H9 (cell line): ENCODE measurements around the gene TTC17. TPM values are rescaled to one million over a fixed set of nuclear protein-coding genes. Genes with fewer than 3 reads are reported as not detected.
A peak's percentile ranks its signal among the peaks of the same experiment; 100 is the strongest.

Source experiments
- DNase-seq: peaks from one replicate; pipeline ENCODE4 v3.0.0-alpha.2; 2017
- H2AFZ ChIP-seq: one replicate; pipeline ENCODE4 v1.6.1; 2013; ENCODE audit warnings: mild to moderate bottlenecking, low read length, control low read depth, moderate library complexity
- H2AK5ac ChIP-seq: 2 replicates; pipeline ENCODE4 v1.6.1; 2013; ENCODE audit warnings: low read length, control low read depth, mixed read lengths; ENCODE audit not compliant: insufficient read length
- H2BK120ac ChIP-seq: one replicate; pipeline ENCODE4 v1.6.1; 2013; ENCODE audit warnings: low read depth, mild to moderate bottlenecking, low read length, control low read depth, inconsistent platforms; ENCODE audit not compliant: poor library complexity, severe bottlenecking
- H2BK12ac ChIP-seq: 2 replicates; pipeline ENCODE4 v1.6.1; 2013; ENCODE audit warnings: low read length, control low read depth, mixed read lengths, low read depth; ENCODE audit not compliant: insufficient read length
- H2BK15ac ChIP-seq: 2 replicates; pipeline ENCODE4 v1.6.1; 2013; ENCODE audit warnings: low read depth, low read length, control low read depth
- H2BK20ac ChIP-seq: one replicate; pipeline ENCODE4 v1.6.1; 2013; ENCODE audit warnings: low read depth, mild to moderate bottlenecking, low read length, control low read depth, inconsistent platforms; ENCODE audit not compliant: poor library complexity, severe bottlenecking
- H2BK5ac ChIP-seq: 2 replicates; pipeline ENCODE4 v1.6.1; 2013; ENCODE audit warnings: low read length, control low read depth, mixed read lengths; ENCODE audit not compliant: insufficient read length
- H3K14ac ChIP-seq: 2 replicates; pipeline ENCODE4 v1.6.1; 2013; ENCODE audit warnings: low read length, control low read depth; ENCODE audit not compliant: insufficient read depth
- H3K18ac ChIP-seq: 2 replicates; pipeline ENCODE4 v1.6.1; 2013; ENCODE audit warnings: low read depth, mild to moderate bottlenecking, mixed read lengths, low read length, control low read depth; ENCODE audit not compliant: insufficient read length
- H3K23ac ChIP-seq: 2 replicates; pipeline ENCODE4 v1.6.1; 2013; ENCODE audit warnings: low read length, control low read depth, mixed read lengths, low read depth; ENCODE audit not compliant: insufficient read length
- H3K23me2 ChIP-seq: 2 replicates; pipeline ENCODE4 v1.6.1; 2013; ENCODE audit warnings: low read depth, mild to moderate bottlenecking, mixed read lengths, low read length, control low read depth; ENCODE audit not compliant: insufficient read length, poor library complexity, severe bottlenecking
- H3K27ac ChIP-seq: 2 replicates; pipeline ENCODE4 v1.5.1; 2013; ENCODE audit warnings: low read length, control low read depth, mixed read lengths, low read depth; ENCODE audit not compliant: insufficient read length
- H3K27me3 ChIP-seq: 2 replicates; pipeline ENCODE4 v1.6.1; 2013; ENCODE audit warnings: low read length, control low read depth, inconsistent platforms; ENCODE audit not compliant: insufficient read depth
- H3K4ac ChIP-seq: 2 replicates; pipeline ENCODE4 v1.6.1; 2013; ENCODE audit warnings: low read depth, mild to moderate bottlenecking, control low read depth, inconsistent platforms, low read length, moderate library complexity
- H3K4me1 ChIP-seq: 2 replicates; pipeline ENCODE4 v1.6.1; 2013; ENCODE audit warnings: low read length, control low read depth, inconsistent platforms; ENCODE audit not compliant: insufficient read depth
- H3K4me2 ChIP-seq: 2 replicates; pipeline ENCODE4 v1.6.1; 2013; ENCODE audit warnings: low read length, control low read depth, mixed read lengths; ENCODE audit not compliant: insufficient read length, insufficient read depth
- H3K56ac ChIP-seq: 2 replicates; pipeline ENCODE4 v1.6.1; 2013; ENCODE audit warnings: low read depth, mild to moderate bottlenecking, mixed read lengths, low read length, control low read depth; ENCODE audit not compliant: insufficient read length
- H3K79me1 ChIP-seq: 2 replicates; pipeline ENCODE4 v1.6.1; 2013; ENCODE audit warnings: low read depth, mild to moderate bottlenecking, moderate library complexity, low read length, control low read depth, inconsistent platforms; ENCODE audit not compliant: insufficient read depth, poor library complexity, severe bottlenecking
- H3K79me2 ChIP-seq: 2 replicates; pipeline ENCODE4 v1.6.1; 2013; ENCODE audit warnings: low read length, control low read depth, inconsistent platforms; ENCODE audit not compliant: insufficient read depth
- H3K9ac ChIP-seq: 2 replicates; pipeline ENCODE4 v1.6.1; 2013; ENCODE audit warnings: low read length, control low read depth, mixed read lengths; ENCODE audit not compliant: insufficient read length; ENCODE audit errors: extremely low read depth
- H3K9me3 ChIP-seq: one replicate; pipeline ENCODE4 v1.6.1; 2013; ENCODE audit warnings: low read depth, low read length, inconsistent platforms; ENCODE audit not compliant: control insufficient read depth
- H3T11ph ChIP-seq: one replicate; pipeline ENCODE4 v1.6.1; 2013; ENCODE audit warnings: mild to moderate bottlenecking, low read length, control low read depth, inconsistent platforms
- H4K20me1 ChIP-seq: one replicate; pipeline ENCODE4 v1.6.1; 2013; ENCODE audit not compliant: control insufficient read depth, insufficient read length, insufficient read depth
- H4K5ac ChIP-seq: 2 replicates; pipeline ENCODE4 v1.6.1; 2013; ENCODE audit warnings: low read depth, mild to moderate bottlenecking, mixed read lengths, low read length, control low read depth; ENCODE audit not compliant: insufficient read length
- H4K8ac ChIP-seq: replicated peaks from 2 replicates; pipeline ENCODE4 v1.6.1; 2013; ENCODE audit warnings: low read length, control low read depth, mixed read lengths, low read depth; ENCODE audit not compliant: insufficient read length
- H4K91ac ChIP-seq: 2 replicates; pipeline ENCODE4 v1.6.1; 2013; ENCODE audit warnings: low read depth, mild to moderate bottlenecking, moderate library complexity, mixed read lengths, low read length, control low read depth; ENCODE audit not compliant: insufficient read length
- H3K27ac Mint-ChIP-seq, 3 experiments: 2 replicates in 2 of 3; 3 replicates in 1 of 3; pipeline ENCODE4 v1.8.0; 2020 to 2021; ENCODE audit warnings: mixed read lengths in 3 of 3, mild to moderate bottlenecking in 1 of 3, moderate library complexity in 1 of 3
- H3K27me3 Mint-ChIP-seq: 2 replicates; pipeline ENCODE4 v1.8.0; 2021; ENCODE audit warnings: low read depth, mild to moderate bottlenecking, moderate library complexity, mixed read lengths
- H3K36me3 Mint-ChIP-seq, 3 experiments: 2 replicates in 2 of 3; 3 replicates in 1 of 3; pipeline ENCODE4 v1.8.0; 2020 to 2021; ENCODE audit warnings: low read depth in 3 of 3, mixed read lengths in 3 of 3; ENCODE audit not compliant: insufficient read depth in 1 of 3
- H3K4me1 Mint-ChIP-seq, 2 experiments: 2 replicates each; pipeline ENCODE4 v1.8.0; 2020; ENCODE audit warnings: mixed read lengths in 2 of 2
- H3K4me3 Mint-ChIP-seq, 2 experiments: 2 replicates in 1 of 2; 3 replicates in 1 of 2; pipeline ENCODE4 v1.8.0; 2020 to 2021; ENCODE audit warnings: mild to moderate bottlenecking in 2 of 2, mixed read lengths in 2 of 2, moderate library complexity in 1 of 2
- H3K9me3 Mint-ChIP-seq, 2 experiments: 2 replicates in 1 of 2; 3 replicates in 1 of 2; pipeline ENCODE4 v1.8.0; 2020; ENCODE audit warnings: mild to moderate bottlenecking in 2 of 2, mixed read lengths in 2 of 2, moderate library complexity in 1 of 2
- CTCF ChIP-seq: fragments of 200-600 bp; sonication (generic); conservative IDR thresholded peaks from 3 replicates; pipeline ENCODE4 v1.8.0; 2021; ENCODE audit warnings: antibody characterized with exemption, mild to moderate bottlenecking
- WGBS: extraction: QIAGEN DNeasy Blood & Tissue Kit; methylation state at CpG from one replicate; pipeline ENCODE4 v1.1.7; 2013; ENCODE audit warnings: missing lambda C conversion rate, low lambda C conversion rate, mixed read lengths; ENCODE audit not compliant: insufficient read length; ENCODE audit errors: extremely low coverage; 5-methylcytosine and 5-hydroxymethylcytosine counted together
- total RNA-seq: library from RNA; stranded (reverse); gene quantifications from 2 replicates; pipeline ENCODE4 v1.2.1, GENCODE V29; 2021

The TTC17 gene
- total RNA-seq, 1 experiment from 2014 or later, result 68.5 TPM

GRCh38 chr11:43508511-43508918, 149.8 kb downstream of the TTC17 start:
- Mint-ChIP-seq H3K9me3 (no peaks in the 10 kb centered on the region; a peak in 2 of 5 replicates), H3K27ac (peak overlapping the region in 1 of 3 experiments; percentile 74; a peak in 3 of 7 replicates), H3K4me1 (peaks cover 3 to 6% of the 10 kb centered on the region in 2 experiments; a peak in 2 of 4 replicates), H3K4me3 (no peak overlapping the region), H3K27me3 (peaks cover 14% of the 10 kb centered on the region), H3K36me3 (no peaks in the 10 kb centered on the region)
- H2BK12ac ChIP-seq, result no peak overlapping the region
- H3K23ac ChIP-seq, result no peak overlapping the region
- no peak overlapping the region for H3K4me2 ChIP-seq
- H3K14ac ChIP-seq, result no peak overlapping the region
- H2BK15ac ChIP-seq, result no peak overlapping the region
- DNase-seq, result no peak
- H3K9me3 ChIP-seq, result no peaks in the 10 kb centered on the region
- H3K4ac ChIP-seq, result no peak overlapping the region
- H2AK5ac ChIP-seq, result no peak overlapping the region
- no peak overlapping the region for H2BK20ac ChIP-seq
- H4K20me1 ChIP-seq, result no peaks in the 10 kb centered on the region
- H3K23me2 ChIP-seq, result no peaks in the 10 kb centered on the region
- H3K79me2 ChIP-seq, result no peaks in the 10 kb centered on the region
- H3K56ac ChIP-seq, result no peak overlapping the region
- no peak overlapping the region for H3T11ph ChIP-seq
- H2AFZ ChIP-seq, result no peak overlapping the region
- H3K79me1 ChIP-seq, result no peaks in the 10 kb centered on the region
- WGBS, result no CpG with 5 or more reads among the region's 3 CpGs
- H2BK120ac ChIP-seq, result no peak overlapping the region
- TF ChIP-seq CTCF, result no peak
- H3K27ac ChIP-seq, result no peak overlapping the region
- H3K4me1 ChIP-seq, result no peaks in the 10 kb centered on the region; the same call in 1 of the 2 replicates
- H2BK5ac ChIP-seq, result no peak overlapping the region
- no peak overlapping the region for H3K18ac ChIP-seq
- no peak overlapping the region for H4K91ac ChIP-seq
- no peak overlapping the region for H4K8ac ChIP-seq
- no peak overlapping the region for H3K9ac ChIP-seq
- H3K27me3 ChIP-seq, result no peaks in the 10 kb centered on the region
- no peak overlapping the region for H4K5ac ChIP-seq
